Erythroblast (primary cell): ENCODE measurements around the gene ADPRS.

Source experiments
- GATA1 ChIP-seq: IDR thresholded peaks from 2 replicates; pipeline ENCODE4 v1.6.1; 2011; ENCODE audit warnings: low read depth, mild to moderate bottlenecking, control low read depth, low read length, moderate library complexity
- POLR2A ChIP-seq: IDR thresholded peaks from 2 replicates; pipeline ENCODE4 v1.6.1; 2011; ENCODE audit warnings: mild to moderate bottlenecking, low read length

- no peak for TF ChIP-seq POLR2A
- TF ChIP-seq GATA1, result no peak
Observed at GRCh38 chr1:36092798-36093185, 4.1 kb downstream of the ADPRS start.
